ENCODE results near the gene SIT1.
A peak's percentile ranks its signal among the peaks of the same experiment; 100 is the strongest.

Gene SIT1

GRCh38 chr9:35682520-35683315, 32.0 kb upstream of the SIT1 start:
- no peak for DNase-seq (ENCODE audit: low read depth in 2 of 2)

DNA sequence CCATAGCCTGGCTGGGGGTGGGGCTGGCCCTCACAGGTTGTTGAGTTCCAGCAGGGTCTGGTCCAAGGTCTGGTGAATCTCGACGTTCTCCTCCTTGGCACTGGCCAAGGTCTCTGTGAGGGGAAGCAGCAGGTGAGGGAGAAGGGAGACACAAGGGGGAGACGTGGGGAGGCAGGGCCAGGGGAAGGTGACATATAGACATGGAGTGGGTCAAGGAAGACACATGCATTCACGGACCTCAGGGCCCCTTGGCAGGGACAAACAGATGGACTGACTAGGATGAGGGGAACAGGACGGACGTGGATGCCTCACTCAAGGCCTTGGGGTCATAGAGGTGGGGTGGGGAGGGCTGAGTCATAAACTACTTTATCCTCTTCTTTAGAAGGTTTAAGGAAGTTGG, 31.3 kb upstream of the SIT1 start:
- DNase-seq (ENCODE audit: low read depth in 2 of 2): no peak

DNA sequence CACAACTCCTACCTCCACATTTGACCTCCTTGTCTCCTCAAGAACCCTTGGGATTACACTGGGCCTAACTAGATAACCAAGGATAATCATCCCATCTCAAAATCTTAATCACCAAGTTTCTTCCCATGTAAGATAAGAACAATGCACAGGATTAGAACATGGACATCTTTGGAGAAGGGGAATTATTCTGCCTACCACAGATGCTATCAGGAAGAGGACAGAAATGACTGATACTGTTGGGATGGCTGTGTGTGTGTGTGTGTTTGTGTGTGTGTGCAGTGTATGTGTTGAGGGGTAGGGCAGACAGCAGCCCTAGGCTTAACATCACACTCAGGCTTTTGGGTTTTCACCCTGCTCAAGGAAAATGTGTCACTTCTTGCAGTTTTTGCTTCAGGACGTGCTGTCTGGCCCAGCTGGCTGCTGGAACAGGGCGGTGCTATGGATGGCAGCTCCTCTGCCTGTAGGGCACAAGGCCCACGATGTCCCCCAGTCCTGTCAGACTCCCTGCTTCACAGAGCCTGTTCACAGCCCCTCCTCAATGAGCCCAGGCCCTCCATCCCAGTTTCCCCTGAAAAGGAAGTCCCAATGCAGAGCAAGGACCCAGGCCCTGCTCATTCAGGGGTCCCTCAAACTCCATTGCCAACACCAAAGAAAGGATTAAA, 30.7 kb upstream of the SIT1 start:
- DNase-seq (ENCODE audit: low read depth in 2 of 2): no peak

GRCh38 chr9:35680331-35681105, 29.8 kb upstream of the SIT1 start:
- DNase-seq (ENCODE audit: low read depth in 2 of 2): no peak

DNA sequence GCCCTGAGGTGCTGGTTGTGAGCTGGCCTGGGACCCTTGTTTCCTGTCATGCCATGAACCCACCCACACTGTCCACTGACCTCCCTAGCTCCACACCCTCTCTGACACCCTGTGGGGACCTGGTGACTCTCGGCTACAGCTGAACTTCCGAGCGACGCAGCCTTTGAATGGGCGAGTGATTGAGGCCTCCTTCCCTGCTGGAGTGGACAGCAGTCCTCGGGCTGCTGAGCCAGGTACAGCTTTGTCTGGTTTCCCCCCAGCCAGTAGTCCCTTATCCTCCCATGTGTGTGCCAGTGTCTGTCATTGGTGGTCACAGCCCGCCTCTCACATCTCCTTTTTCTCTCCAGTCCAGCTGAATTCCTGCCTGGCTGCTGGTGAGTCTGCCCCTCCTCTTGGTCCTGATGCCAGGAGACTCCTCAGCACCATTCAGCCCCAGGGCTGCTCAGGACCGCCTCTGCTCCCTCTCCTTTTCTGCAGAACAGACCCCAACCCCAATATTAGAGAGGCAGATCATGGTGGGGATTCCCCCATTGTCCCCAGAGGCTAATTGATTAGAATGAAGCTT, 29.1 kb upstream of the SIT1 start:
- DNase-seq (ENCODE audit: low read depth in 2 of 2): no peak

DNA sequence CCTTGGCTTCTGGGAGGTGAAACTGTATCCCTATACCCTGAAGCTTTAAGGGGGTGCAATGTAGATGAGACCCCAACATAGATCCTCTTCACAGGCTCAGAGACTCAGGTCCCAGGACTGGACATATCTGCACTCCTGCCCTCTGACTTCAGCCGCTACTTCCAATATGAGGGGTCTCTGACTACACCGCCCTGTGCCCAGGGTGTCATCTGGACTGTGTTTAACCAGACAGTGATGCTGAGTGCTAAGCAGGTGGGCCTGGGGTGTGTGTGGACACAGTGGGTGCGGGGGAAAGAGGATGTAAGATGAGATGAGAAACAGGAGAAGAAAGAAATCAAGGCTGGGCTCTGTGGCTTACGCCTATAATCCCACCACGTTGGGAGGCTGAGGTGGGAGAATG, 28.4 kb upstream of the SIT1 start:
- DNase-seq (ENCODE audit: low read depth in 2 of 2): no peak

DNA sequence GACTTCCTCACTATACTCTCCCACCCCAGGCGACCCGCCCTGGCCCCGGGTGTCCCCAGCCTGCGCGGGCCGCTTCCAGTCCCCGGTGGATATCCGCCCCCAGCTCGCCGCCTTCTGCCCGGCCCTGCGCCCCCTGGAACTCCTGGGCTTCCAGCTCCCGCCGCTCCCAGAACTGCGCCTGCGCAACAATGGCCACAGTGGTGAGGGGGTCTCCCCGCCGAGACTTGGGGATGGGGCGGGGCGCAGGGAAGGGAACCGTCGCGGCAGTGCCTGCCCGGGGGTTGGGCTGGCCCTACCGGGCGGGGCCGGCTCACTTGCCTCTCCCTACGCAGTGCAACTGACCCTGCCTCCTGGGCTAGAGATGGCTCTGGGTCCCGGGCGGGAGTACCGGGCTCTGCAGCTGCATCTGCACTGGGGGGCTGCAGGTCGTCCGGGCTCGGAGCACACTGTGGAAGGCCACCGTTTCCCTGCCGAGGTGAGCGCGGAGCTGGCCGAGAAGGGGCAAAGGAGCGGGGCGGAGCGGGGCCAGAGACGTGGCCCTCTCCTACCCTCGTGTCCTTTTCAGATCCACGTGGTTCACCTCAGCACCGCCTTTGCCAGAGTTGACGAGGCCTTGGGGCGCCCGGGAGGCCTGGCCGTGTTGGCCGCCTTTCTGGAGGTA, 25.1 kb upstream of the SIT1 start:
- DNase-seq (ENCODE audit: low read depth in 2 of 2): no peak

DNA sequence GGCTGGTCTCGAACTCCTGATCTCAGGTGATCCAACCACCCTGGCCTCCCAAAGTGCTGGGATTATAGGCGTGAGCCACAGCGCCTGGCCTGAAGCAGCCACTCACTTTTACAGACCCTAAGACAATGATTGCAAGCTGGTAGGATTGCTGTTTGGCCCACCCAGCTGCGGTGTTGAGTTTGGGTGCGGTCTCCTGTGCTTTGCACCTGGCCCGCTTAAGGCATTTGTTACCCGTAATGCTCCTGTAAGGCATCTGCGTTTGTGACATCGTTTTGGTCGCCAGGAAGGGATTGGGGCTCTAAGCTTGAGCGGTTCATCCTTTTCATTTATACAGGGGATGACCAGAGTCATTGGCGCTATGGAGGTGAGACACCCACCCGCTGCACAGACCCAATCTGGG, 24.5 kb upstream of the SIT1 start:
- no peak for DNase-seq (ENCODE audit: low read depth in 2 of 2)

GRCh38 chr9:35674025-35674361, 23.3 kb upstream of the SIT1 start:
- no peak for DNase-seq (ENCODE audit: low read depth in 2 of 2)

DNA sequence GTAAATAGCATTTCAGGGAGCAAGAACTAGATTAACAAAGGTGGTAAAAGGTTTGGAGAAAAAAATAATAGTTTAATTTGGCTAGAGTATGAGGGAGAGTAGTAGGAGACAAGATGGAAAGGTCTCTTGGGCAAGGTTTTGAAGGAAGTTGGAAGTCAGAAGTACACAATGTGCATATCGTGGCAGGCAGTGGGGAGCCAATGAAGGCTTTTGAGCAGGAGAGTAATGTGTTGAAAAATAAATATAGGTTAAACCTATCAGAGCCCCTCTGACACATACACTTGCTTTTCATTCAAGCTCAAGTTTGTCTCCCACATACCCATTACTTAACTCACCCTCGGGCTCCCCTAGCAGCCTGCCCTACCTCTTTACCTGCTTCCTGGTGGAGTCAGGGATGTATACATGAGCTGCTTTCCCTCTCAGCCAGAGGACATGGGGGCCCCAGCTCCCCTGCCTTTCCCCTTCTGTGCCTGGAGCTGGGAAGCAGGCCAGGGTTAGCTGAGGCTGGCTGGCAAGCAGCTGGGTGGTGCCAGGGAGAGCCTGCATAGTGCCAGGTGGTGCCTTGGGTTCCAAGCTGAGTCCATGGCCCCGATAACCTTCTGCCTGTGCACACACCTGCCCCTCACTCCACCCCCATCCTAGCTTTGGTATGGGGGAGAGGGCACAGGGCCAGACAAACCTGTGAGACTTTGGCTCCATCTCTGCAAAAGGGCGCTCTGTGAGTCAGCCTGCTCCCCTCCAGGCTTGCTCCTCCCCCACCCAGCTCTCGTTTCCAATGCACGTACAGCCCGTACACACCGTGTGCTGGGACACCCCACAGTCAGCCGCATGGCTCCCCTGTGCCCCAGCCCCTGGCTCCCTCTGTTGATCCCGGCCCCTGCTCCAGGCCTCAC, 22.6 kb upstream of the SIT1 start, which contains the start of gene CA9:
Gene CA9, plus strand, starts transcription at position 797 of the 893 bp plus-strand sequence. Its CDS starts 32 bp downstream, at position 829.
- no peak for DNase-seq (ENCODE audit: low read depth in 2 of 2)

GRCh38 chr9:35669331-35670145, 18.8 kb upstream of the SIT1 start:
- DNase-seq (ENCODE audit: low read depth in 2 of 2): no peak

GRCh38 chr9:35667939-35668338, 17.2 kb upstream of the SIT1 start:
- no peak for DNase-seq (ENCODE audit: low read depth in 2 of 2)

GRCh38 chr9:35666549-35666948, 15.8 kb upstream of the SIT1 start:
- no peak for DNase-seq (ENCODE audit: low read depth in 2 of 2)

DNA sequence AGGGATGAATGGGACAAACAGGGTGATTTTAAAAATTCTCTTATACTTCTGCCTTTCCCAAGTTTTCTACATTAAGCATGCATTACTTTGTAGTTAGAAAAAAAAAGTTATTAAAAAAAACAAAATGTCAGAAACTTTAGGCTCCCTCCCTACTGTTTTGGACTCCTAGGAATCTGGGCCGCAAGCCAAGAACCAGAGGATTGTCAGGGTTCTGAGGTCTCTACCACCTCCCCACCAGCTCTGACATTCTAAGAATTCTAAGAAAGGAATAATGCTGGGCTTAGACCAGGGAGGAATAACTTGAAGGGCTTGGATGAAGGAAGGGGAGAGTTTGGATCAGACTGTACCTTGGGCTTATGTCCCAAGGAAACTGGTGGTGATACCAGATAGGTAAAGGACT, 15.3 kb upstream of the SIT1 start:
- DNase-seq (ENCODE audit: low read depth in 2 of 2): no peak

- DNase-seq (ENCODE audit: low read depth in 2 of 2): no peak
Observed at GRCh38 chr9:35665471-35665818, 14.7 kb upstream of the SIT1 start.

DNA sequence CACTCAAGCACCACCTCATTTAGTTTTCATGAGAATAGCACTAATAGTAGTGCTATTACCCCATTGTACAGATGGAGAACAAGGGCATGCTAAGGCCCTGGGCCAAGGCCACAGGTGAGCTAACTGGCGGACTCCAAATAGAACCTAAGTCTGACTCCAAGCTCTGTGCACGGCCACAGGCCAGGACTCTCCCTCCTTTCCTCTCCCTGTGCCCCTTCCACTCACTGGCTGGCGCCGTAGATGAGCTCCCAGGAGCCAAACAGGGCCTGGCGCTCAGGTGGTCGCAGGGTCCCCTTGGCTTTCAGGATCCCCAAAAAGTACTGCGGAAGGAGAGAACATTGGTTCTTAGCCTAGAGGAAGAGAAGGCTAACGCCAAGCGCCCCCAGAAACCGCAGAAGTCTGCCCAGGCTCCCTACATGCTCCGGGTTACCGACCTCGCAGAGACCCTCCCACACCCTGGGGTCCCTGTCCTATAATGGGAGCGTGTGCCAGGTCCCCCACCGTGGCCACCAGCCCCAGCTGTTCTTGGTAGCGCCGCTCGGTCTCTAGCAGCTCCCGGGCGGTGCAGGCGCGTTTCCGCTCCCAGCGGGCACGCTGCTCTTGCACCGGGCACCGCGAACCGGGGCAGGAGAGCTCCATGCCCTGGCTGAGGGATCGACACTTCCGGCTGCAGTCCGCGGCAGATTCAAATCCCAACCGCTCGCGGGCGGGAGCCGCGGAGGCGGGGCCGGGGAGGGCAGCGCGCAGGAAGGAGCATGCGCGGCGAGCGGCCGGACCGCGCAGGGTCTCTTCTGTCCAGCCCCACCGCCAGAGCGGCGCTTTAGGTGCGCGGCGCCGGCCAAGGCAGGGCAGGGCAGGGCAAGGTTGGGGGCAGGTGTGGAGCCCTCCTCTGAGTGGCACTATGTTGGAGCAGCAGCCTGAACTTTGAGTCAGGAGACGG, 14.1 kb upstream of the SIT1 start, which contains the start of gene ARHGEF39:
Gene ARHGEF39, minus strand, starts transcription at position 665 of the 940 bp plus-strand sequence. Its CDS starts 26 bp downstream, at position 639.
- DNase-seq (ENCODE audit: low read depth in 2 of 2): peak; percentile 71 to 74

DNA sequence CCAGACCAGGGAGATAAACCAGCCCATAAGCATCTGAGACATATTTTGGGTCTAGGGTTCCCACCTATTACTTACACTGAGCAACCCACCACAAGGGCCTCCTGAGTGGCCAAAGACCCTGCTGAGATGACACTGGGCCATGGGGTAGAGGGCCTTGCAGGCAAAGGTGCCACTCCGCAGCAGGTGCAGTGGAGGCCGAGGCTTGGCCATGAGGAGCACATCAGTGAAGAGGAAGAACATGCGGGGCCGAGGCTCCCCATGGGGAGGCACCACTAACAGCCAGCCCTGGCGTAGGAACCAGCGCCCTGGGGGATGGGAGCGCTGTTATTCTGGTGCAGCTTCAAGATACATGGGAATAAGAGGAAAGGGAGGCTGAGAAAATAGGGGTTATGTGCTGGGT, 11.7 kb upstream of the SIT1 start:
- no peak for DNase-seq (ENCODE audit: low read depth in 2 of 2)

DNA sequence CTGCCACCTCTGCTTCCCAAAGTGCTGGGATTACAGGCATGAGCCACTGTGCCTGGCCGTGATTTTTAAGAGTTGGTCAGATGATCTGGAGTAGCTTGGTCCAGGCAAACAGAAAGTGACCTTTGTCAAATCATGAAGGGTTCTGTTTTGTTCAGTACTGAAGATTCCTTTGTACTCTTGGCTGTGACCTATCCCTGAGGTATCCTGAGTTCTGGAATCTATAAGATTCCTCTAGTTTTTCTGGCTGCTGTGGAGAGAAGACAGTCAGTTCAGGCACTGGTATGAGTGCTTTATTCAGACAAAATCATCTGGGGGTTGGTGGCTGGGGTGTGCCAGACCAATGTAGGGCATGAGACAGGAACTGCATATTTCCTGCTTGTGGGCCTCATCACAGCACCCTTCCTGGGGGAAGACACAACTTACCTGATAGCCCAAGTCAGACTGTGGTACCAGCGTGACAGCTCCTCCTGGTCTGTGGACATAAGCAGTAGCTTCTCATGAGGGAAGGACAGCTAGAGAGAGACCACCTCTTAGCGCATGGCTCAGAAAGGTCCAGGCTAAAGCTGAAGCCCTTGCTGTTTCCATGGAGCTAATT, 11.1 kb upstream of the SIT1 start:
- no peak for DNase-seq (ENCODE audit: low read depth in 2 of 2)
